GM19240 (cell line): ENCODE measurements around the gene ODC1.

Experiments used
- DNase-seq: peaks from one replicate; pipeline ENCODE4 v3.0.0; 2011; ENCODE audit warnings: low spot score; ENCODE audit not compliant: insufficient read length

ODC1 gene

DNA sequence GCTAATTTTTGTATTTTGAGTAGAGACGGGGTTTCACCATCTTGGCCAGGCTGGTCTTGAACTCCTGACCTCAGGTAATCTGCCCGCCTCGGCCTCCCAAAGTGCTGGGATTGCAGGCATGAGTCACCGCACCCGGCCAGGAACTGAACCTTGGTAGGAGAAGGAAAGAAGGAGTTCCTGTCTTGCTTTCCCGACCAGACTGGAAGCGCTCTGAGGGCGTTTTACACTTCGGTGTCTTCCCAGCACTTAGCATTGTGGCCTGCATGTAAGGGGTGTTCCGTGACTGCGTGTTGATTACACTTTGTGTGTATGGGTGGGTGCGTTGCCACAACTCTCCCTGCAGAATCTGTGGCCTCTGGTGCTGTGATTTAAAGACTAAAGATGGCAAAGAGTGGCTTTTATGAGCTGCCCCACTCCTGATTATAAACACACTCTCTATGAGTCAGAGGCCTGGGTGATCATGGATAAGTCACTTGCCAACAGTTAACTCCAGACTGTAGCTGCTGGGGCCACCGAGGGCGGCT, 46.0 kb downstream of the ODC1 start:
- no peak for DNase-seq

DNA sequence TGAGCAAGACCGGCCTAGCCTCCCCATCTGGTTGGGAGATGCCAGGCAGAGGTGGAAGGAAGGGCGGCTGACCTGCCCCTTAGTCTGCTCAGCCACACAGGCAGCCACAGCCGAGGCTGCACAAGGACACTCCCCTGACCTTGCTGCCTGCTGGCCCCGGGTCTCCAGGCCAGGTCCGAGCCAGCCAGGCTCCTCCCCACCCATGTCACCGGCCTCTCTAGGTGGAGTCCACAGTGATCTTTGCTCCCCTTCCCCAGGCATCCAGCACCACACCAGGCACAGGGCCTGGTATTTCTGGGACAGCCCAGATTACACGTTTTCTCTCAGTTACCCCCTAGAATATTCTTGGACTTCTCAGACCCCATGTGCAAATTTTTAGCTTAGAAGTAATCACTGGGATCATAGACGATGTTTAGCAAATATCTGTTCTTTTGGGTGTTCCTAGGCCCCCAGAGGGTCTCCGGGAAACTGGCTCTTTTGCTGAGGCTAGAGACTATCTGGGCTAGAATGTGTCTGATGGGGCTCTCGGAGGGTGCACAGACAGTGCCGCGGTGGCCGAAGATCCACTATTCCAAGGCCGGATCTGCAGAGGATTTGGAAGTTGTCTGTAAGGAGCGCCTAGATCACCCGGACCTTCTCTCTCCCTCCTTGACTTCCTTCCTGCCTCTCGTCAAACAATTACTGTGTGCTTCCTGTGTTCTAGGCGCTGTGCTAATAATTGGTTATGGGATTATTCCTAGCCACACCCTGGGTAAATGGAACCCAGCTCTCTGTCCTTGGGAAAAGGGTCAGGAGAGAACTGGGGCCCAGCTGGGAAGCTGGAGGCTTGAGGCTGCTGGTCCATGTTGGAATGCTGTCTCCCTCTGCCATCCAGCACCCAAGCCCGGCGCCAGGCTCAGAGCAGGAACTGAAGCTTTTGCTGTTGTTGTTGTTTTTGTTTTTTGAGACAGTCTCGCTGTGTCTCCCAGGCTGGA, 46.9 kb downstream of the ODC1 start:
- DNase-seq, result no peak

DNA sequence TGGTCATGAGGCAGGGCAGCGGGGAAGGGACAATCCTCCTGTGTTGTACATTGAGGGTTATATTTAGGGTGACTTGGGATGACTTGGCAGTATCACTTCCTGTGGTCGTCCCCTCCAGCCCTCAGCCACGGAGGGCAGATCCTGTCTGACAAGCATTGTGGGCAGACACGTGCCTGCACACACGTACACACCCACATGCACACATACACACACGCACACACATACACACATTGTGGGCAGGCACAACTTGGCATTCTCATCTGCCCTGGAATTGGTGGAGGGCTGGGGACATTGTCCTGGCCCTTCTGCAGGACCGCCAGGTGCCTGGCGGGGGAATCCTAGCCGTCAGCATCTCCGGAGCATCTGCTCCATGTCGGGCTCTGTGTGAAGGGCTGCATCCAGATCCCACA, 47.6 kb downstream of the ODC1 start:
- DNase-seq, result no peak

DNA sequence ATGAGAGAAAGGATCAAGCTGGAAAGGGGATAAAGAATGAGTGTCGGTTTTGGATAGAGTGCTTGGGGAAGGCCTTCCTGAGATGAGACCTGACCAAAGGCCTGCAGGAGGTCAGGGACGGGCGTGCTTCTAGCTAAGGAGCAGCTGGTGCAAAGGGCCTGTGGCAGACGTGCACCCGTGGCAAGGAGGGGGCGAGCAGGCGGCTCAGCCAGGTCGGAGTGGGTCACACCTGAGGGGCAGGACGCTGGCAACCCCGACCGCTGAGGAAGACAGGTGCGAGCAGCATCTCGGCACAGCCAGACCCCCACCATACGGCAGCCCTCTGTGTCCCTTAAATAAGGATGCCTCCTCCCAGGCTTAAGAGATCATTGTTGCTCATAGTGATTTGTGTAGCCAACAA, 48.1 kb downstream of the ODC1 start:
- no peak for DNase-seq

DNA sequence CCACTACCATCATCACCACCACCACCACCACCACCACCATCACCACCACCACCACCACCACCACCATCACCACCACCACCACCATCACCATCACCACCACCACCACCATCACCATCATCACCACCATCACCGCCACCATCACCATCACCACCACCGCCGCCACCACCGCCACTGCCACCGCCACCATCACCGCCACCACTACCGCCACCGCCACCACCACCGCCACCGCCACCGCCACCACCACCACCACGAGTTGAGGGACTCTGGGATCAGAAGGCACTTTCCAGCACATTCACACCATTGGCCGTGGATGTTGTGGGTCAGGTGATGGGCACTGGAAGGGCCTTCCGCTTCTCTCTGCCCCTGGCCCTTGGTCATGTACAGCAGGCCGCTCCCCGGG, 48.8 kb downstream of the ODC1 start:
- no peak for DNase-seq

DNA sequence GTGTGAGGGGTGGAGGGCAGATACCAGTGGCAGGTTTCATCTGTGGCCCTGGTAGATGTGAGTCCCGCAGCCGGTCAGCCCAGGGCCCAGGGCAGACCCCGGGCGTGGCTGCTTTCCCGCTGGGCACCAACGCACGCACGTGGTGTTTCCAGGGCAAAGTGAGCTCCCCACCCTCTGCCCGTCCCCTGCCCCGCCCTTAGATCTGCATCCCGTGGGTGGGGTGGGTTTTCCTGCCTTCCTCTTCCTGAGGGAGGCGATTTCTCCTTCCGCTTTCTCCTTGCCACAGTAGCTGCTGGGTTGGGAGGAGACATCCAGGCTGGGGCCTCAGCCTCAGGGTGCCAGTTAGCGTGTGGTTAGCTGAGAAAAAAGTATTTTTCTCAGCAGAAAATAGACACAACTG, 49.6 kb downstream of the ODC1 start:
- DNase-seq, result no peak

DNA sequence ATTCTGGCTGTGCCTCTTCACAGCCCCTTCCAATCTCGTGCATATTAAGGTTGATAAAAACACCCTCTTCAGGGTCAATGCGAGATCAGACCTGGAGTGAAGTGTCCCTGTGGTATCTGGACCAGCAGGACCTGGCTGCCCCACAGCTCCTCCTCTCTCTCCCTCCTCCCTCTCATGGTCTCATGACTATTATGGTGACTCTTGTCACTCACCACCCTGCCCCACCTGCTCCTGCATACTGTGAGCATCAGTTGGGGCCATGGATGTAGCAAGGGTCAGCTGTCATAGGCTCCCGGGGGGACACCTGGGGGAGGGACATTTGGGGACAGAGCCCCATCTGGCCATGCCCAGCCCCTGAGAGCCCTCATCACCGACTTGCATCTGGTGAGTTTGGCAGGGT, 50.2 kb downstream of the ODC1 start:
- DNase-seq, result no peak

DNA sequence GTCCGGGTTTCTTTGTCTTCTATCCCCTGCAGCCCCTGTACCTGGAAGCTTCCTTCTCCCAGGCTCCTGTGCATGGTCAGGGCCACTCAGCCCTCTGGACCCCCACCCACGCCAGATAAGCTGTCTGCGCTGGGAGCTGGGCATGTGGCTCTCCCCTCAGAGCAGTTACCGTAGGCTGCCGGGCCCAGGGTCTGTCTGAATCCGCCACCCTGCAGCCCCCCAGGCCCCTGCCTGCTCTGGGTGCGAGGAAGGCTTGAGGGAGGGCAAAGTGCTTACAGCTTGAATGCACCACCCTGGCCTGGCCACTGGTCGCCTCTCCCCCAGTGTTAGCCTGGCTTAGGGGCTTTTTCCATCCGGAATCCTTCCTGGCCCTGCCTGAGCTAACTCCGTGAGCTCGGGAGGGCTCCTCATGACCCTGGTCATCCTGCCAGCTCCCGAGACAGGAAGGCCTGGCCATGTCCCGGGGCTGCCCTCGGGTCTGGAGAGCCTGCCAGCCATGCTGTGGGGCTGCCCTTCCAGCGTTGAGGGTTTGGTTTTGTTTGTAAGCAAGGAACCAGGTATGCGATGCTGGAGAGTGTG, 50.7 kb downstream of the ODC1 start:
- no peak for DNase-seq

DNA sequence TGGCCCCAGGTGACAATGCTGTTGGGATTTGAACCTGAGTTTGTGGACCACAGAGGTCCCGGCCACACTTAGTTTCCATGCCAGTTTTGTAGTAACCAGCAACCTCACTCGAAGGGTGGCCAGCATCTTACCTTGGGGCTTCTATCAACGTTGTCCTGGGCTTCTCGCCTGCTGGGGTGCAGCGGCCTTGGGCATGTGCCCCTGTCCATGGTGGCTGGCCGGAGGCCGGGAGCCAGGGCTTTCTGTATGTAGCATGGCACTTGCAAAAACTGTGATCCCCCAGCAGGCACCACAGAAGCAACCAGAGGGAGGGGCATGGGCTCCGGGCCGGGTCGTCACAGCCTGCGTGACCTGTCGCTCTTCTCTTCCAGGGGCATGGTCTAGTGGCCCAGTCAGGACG, 51.7 kb downstream of the ODC1 start:
- DNase-seq, result no peak

DNA sequence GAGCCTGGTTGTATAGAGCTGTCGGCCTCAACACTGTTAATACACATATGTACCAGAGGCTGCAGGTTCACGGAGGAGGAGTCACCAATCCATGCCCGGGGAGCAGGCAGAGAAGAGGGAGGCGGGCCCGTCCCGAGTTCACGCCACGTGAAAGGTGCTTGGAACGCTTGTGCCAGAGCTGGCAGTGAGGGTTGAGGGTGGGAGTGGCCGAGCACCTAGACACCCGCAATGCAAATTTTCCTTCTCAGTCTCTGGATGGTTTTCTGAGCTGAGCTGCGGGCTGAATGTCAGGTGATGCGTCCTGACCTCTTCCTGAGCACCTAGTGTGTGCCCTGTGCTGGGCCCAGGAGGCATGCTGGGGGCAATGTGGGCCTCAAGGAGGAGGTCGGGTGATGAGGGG, 52.2 kb downstream of the ODC1 start:
- DNase-seq, result no peak

DNA sequence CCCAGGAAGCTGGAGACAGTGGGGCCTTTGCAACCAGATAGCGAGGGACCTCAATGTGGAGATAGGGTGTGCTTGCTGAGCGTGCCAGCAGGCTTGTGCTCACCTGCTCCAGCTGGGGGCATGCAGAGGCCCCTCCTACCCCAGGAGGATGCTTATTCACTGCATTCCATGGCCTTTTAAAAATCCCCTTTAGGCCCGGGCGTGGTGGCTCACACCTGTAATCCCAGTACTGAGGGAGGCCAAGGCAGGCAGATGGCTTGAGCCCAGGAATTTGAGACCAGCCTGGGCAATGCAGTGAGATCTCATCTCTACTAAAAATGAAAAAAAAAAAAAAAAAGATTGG, 54.5 kb downstream of the ODC1 start:
- no peak for DNase-seq

DNA sequence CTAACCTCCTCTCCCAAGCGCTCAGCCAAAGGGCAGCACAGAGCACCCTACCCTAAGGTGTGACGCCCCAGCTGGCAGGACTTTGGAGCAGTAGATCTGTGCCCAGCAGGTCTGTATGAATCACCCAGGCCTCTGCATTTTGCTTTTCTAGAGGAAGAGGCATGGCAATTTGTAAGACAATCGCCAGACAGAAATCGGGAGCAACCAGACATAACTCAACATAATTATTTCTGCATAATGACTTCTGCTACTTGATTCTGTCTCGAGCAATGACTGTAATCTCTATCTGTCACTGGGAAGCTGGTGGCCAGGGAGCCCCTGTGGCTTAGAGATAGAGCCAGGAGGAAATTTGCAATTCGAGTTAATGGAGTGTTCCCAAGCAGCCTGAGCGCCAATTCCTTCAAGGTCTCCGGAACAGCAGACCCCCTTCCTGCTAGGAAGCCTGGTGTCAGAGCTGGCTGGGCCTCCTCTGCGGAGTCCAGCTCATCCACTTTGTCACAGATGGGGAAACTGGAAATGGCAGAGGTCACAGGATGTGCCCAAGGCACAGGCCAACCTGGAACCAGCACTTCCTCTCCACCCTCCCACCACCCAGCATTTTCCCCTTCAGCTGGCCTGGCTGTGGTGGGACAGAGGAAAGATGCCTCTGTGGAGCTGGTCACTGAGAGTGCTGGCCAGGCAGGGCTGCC, 55.0 kb downstream of the ODC1 start:
- DNase-seq, result no peak

DNA sequence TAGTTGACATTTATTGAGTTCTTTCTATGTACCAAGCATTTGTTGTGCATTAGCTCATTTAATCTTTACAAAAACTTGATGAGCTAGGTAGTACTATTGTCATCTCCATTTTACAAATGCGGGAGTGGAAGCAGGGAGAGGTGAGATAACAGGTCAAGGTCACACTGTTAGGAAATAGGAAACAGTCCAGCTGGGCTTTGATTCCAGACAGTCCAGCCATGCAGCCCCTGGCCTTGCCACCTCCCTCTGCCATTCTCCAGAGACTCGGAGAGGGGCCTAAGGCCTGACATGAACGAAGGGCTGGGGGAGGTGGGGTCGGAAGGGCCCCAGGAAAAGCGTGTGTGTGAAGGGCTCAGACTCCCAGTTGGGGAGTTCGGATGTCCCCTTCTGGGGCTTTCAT, 55.6 kb downstream of the ODC1 start:
- no peak for DNase-seq

DNA sequence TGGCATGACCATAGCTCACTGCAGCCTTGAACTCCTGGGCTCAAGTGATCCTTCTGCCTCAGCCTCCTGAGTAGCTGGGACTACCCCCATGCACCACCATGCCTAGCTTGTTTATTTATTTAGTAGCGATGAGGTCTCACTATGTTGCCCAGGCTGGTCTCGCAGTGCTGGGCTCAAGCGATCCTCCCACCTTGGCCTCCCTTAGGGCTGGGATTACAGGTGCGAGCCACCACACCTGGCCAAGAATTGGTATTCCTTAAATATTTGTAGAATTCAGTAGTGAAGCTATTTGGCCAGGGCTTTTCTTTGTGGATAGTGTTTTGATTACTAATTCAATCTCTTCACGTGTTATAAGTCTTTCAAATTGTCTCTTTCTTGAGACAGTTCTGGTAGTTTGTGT, 56.0 kb downstream of the ODC1 start:
- DNase-seq, result no peak

DNA sequence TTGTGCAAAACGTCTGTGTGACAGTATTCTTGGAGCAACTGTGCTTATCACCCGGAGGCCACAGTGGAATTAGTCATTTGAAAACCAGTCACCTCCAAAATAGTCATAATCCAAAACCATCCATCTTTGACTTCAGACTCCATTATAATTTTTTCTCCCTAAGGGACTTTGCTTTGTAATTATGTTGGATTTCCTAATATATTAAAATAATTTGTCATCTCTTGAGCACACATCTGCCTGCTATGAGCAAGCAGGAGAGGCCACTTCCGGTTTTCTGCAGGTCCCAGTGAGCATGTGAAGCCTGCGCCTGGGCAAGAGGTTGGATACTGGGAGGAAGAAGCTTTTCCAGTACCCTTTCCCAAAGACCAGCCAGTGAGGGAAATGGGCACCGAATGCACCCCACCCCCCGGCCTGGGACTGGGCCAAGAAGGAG, 57.7 kb downstream of the ODC1 start:
- no peak for DNase-seq
